GM21515 (cell line): ENCODE measurements around the gene SPOCK1.
"Not testable (repeated sequence)": the region's sequence is repeated elsewhere in the genome, so short reads cannot be mapped to it uniquely, and the experiment has no call there.

Experiments used
- ATAC-seq: cut with Tn5 transposase; IDR thresholded peaks from one replicate; pipeline ENCODE4 v1.9.1; 2021; ENCODE audit not compliant: unreplicated experiment

The SPOCK1 gene

GRCh38 chr5:137399911-137400310 lies 99.2 kb downstream of the SPOCK1 start:
- ATAC-seq: no peak

- ATAC-seq: no peak
Measured at GRCh38 chr5:137398751-137399150, 100.4 kb downstream of the SPOCK1 start.

GRCh38 chr5:137398154-137398553 lies 101.0 kb downstream of the SPOCK1 start:
- ATAC-seq: no peak

- ATAC-seq: no peak
Measured at GRCh38 chr5:137395011-137395755, 103.9 kb downstream of the SPOCK1 start.

GRCh38 chr5:137394380-137394779 lies 104.7 kb downstream of the SPOCK1 start:
- no peak for ATAC-seq

- no peak for ATAC-seq
Measured at GRCh38 chr5:137393196-137393993, 105.7 kb downstream of the SPOCK1 start.

- ATAC-seq: no peak
Measured at GRCh38 chr5:137392261-137392660, 106.9 kb downstream of the SPOCK1 start.

- ATAC-seq: not testable (repeated sequence)
Measured at GRCh38 chr5:137391044-137391443, 108.1 kb downstream of the SPOCK1 start.

GRCh38 chr5:137389042-137389441 lies 110.1 kb downstream of the SPOCK1 start:
- ATAC-seq: no peak

- ATAC-seq: no peak
Measured at GRCh38 chr5:137385064-137385463, 114.1 kb downstream of the SPOCK1 start.

GRCh38 chr5:137383909-137384308 lies 115.2 kb downstream of the SPOCK1 start:
- ATAC-seq: no peak

GRCh38 chr5:137381555-137381954 lies 117.6 kb downstream of the SPOCK1 start:
- no peak for ATAC-seq

- no peak for ATAC-seq
Measured at GRCh38 chr5:137379555-137380286, 119.4 kb downstream of the SPOCK1 start.

- no peak for ATAC-seq
Measured at GRCh38 chr5:137375741-137376526, 123.2 kb downstream of the SPOCK1 start.

- no peak for ATAC-seq
Measured at GRCh38 chr5:137374110-137374714, 124.9 kb downstream of the SPOCK1 start.

GRCh38 chr5:137372773-137373160 lies 126.4 kb downstream of the SPOCK1 start:
- no peak for ATAC-seq

- no peak for ATAC-seq
Measured at GRCh38 chr5:137372016-137372772, 126.9 kb downstream of the SPOCK1 start.

GRCh38 chr5:137370096-137371071 lies 128.7 kb downstream of the SPOCK1 start:
- ATAC-seq: no peak

- no peak for ATAC-seq
Measured at GRCh38 chr5:137368651-137369050, 130.5 kb downstream of the SPOCK1 start.
